Measurements from ENCODE around the gene TEPSIN.

DNA sequence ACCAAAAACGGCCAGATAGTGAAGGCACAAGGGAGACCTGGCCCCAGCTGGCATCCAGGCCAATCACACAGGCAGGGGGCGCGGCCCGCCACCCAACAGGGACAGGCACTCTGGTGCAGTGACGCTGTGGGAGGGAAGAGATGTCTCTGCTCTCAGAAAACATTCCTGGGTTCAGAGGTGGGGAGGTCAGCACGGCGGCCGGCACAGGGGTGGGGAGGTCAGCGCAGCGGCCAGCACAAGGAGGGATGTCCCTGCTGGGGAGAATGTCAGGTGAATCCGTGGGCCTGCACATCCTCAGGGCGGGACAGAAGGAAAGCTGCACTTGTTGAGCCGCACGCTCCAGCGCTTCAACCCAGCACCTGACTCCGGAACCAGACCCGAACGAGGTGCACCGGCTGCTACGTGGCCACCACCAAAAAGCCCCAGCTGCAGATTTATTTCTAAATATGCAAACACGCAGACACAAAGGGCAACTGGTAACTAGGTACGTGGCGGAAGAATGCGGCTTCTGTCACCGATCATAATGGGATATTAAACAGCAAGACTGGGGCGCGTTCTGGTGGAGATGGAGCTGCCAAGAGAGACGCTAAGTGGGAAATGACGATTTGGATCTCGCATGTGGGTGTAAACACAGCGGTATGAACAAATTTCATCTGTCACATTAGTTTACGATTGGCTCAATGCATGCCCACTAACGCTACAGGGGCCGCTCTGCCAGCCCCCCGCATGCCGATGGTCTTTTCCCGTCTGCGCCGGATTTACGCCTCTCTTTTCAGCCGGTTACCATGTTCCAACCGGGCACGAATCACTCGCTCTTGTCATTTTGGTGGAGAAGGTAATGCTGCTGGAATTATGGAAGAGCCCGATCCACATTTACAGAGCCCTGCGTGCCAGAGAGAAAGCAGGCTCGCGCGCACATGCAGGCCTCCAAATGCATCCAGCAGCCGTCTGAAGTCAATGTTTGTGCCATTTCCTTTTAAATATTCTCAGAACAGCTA, 40.7 kb upstream of the TEPSIN start:
- TF ChIP-seq EP300 (IDR thresholded peaks at IDR 0.05; ENCODE audit: low read depth) (no peak), POLR2AphosphoS5 (IDR thresholded peaks at IDR 0.05) (no peak), POLR2A (IDR thresholded peaks at IDR 0.05) (no peak)
- TF ChIP-seq, protein P1, sequence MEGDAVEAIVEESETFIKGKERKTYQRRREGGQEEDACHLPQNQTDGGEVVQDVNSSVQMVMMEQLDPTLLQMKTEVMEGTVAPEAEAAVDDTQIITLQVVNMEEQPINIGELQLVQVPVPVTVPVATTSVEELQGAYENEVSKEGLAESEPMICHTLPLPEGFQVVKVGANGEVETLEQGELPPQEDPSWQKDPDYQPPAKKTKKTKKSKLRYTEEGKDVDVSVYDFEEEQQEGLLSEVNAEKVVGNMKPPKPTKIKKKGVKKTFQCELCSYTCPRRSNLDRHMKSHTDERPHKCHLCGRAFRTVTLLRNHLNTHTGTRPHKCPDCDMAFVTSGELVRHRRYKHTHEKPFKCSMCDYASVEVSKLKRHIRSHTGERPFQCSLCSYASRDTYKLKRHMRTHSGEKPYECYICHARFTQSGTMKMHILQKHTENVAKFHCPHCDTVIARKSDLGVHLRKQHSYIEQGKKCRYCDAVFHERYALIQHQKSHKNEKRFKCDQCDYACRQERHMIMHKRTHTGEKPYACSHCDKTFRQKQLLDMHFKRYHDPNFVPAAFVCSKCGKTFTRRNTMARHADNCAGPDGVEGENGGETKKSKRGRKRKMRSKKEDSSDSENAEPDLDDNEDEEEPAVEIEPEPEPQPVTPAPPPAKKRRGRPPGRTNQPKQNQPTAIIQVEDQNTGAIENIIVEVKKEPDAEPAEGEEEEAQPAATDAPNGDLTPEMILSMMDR (IDR thresholded peaks at IDR 0.05): no peak

Data from transverse colon (tissue), 4 donors.